Activated CD4-positive, alpha-beta T cell treated with anti-CD3 and anti-CD28 coated beads, Interleukin-2, amount 50 U/mL, for 4 hours (primary cell): ENCODE data around the gene KCNK15.
"Not testable (repeated sequence)": the region's sequence is repeated elsewhere in the genome, so short reads cannot be mapped to it uniquely, and the experiment has no call there.

Source experiments
- DNase-seq, 2 experiments: peaks; one replicate each; pipeline ENCODE4 v3.0.0-alpha.2; 2020

The KCNK15 gene

GRCh38 chr20:44759595-44759994 lies 13.9 kb downstream of the KCNK15 start:
- DNase-seq = no peak

- DNase-seq = no peak
Observed at GRCh38 chr20:44761423-44761822, 15.8 kb downstream of the KCNK15 start.

- no peak for DNase-seq
Observed at GRCh38 chr20:44762466-44763140, 16.9 kb downstream of the KCNK15 start.

GRCh38 chr20:44763798-44764197 lies 18.1 kb downstream of the KCNK15 start:
- not testable (repeated sequence) for DNase-seq

GRCh38 chr20:44765091-44765490 lies 19.4 kb downstream of the KCNK15 start:
- DNase-seq = no peak

GRCh38 chr20:44765701-44766347 lies 20.2 kb downstream of the KCNK15 start:
- DNase-seq = no peak

GRCh38 chr20:44768256-44768655 lies 22.6 kb downstream of the KCNK15 start:
- no peak for DNase-seq

GRCh38 chr20:44768854-44769480 lies 23.3 kb downstream of the KCNK15 start:
- DNase-seq = no peak

- no peak for DNase-seq
Observed at GRCh38 chr20:44769481-44769863, 23.8 kb downstream of the KCNK15 start.

GRCh38 chr20:44770484-44771171 lies 25.0 kb downstream of the KCNK15 start:
- no peak for DNase-seq

GRCh38 chr20:44771172-44771535 lies 25.5 kb downstream of the KCNK15 start:
- DNase-seq = no peak

- DNase-seq = no peak
Observed at GRCh38 chr20:44772636-44773035, 27.0 kb downstream of the KCNK15 start.

GRCh38 chr20:44773070-44773829 lies 27.6 kb downstream of the KCNK15 start:
- no peak for DNase-seq

- no peak for DNase-seq
Observed at GRCh38 chr20:44776980-44777379, 31.3 kb downstream of the KCNK15 start.

- DNase-seq = peak; percentile 8 to 12
Observed at GRCh38 chr20:44780226-44780625, 34.6 kb downstream of the KCNK15 start.

GRCh38 chr20:44781118-44781517 lies 35.5 kb downstream of the KCNK15 start:
- no peak for DNase-seq

GRCh38 chr20:44781791-44782190 lies 36.1 kb downstream of the KCNK15 start:
- no peak for DNase-seq

- DNase-seq = no peak
Observed at GRCh38 chr20:44784688-44785087, 39.0 kb downstream of the KCNK15 start.

GRCh38 chr20:44785768-44786167 lies 40.1 kb downstream of the KCNK15 start:
- DNase-seq = no peak

GRCh38 chr20:44787299-44787698 lies 41.6 kb downstream of the KCNK15 start:
- no peak for DNase-seq

GRCh38 chr20:44788706-44789456 lies 43.2 kb downstream of the KCNK15 start:
- DNase-seq = no peak
